Coronary artery (tissue), 2 donors: Measurements from ENCODE around the gene ARMC3.

Experiments used
- DNase-seq: peaks from one replicate; pipeline ENCODE4 v3.0.0-alpha.2; 2017; ENCODE audit warnings: low spot score
- H3K27ac ChIP-seq, 2 donors: fragments of 200-600 bp; sonication (generic); one replicate each; pipeline ENCODE4 v1.5.1; 2016 to 2019
- H3K4me3 ChIP-seq: fragments of 200-600 bp; sonication (generic); 2 replicates; pipeline ENCODE4 v1.5.1; 2016; ENCODE audit warnings: mild to moderate bottlenecking, moderate library complexity
- CTCF ChIP-seq: fragments of 200-600 bp; sonication (generic); IDR thresholded peaks from one replicate; pipeline ENCODE4 v1.5.1; 2019; ENCODE audit warnings: antibody characterized with exemption

Gene ARMC3

GRCh38 chr10:22977751-22978150 lies 49.9 kb downstream of the ARMC3 start:
- Histone ChIP-seq H3K4me3 (no peak overlapping the region), H3K27ac (no peak overlapping the region)
- DNase-seq = no peak
- TF ChIP-seq CTCF = no peak

DNA sequence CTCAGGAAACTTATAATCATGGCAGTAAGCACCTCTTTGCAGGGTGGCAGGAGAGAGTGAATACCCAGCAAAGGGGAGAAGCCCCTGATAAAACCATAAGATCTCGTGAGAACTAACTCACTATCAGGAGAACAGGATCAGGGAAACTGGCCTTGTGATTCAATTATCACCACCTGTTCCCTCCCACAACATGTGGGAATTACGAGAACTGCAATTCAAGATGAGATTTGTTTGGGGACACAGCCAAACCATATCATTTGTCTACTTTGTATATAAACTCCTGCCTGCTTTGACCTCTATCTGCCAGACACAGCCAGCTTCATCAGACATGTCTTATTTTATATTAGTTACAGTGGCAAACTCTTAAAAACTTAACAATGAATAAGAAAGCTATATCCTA lies 50.4 kb downstream of the ARMC3 start:
- no peak for TF ChIP-seq CTCF
- Histone ChIP-seq H3K4me3 (no peak overlapping the region), H3K27ac (no peak overlapping the region)
- no peak for DNase-seq

GRCh38 chr10:22978918-22979317 lies 51.1 kb downstream of the ARMC3 start:
- no peak for DNase-seq
- Histone ChIP-seq H3K27ac (no peak overlapping the region), H3K4me3 (no peak overlapping the region)
- no peak for TF ChIP-seq CTCF

GRCh38 chr10:22980822-22981221 lies 53.0 kb downstream of the ARMC3 start:
- TF ChIP-seq CTCF = no peak
- H3K4me3 ChIP-seq = no peak overlapping the region
- DNase-seq = no peak
- no peak overlapping the region for H3K27ac ChIP-seq

GRCh38 chr10:22984066-22984465 lies 56.2 kb downstream of the ARMC3 start:
- no peak for DNase-seq
- no peak overlapping the region for H3K4me3 ChIP-seq
- no peak for TF ChIP-seq CTCF
- no peak overlapping the region for H3K27ac ChIP-seq

DNA sequence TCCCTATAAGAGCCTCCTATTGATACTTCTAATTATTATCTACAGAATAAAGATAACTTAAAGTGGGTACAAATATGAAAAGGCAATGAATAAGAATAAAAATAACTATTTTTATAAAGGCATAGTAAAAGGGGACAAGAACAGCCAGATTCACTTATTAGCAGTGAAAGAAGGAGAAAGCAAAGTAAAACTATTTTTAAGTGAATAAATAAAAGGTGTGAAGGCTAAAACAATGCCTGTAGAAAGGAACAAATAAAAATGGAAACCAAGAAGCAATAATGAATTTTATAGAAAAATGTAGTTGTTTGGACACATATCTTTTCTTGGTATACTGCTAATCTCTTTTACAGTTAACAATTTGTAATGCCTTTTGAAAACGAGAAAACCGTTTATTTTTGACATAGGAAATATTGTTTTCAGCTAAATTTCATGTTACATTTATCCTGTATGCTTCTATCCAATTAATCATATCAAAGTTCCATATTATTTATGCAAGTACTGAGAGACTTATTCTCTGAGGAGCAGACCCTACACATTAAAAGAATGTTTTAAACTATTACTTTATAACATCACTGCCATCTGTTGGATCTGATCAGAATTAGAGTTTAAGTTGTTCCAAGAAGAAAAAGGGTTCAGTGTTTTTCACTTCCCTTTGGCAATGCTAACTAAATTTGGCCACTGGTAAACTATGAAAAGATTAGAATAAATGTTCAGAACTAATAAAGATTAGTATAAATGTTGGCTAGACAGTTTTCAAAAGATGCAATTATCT lies 59.1 kb downstream of the ARMC3 start:
- H3K4me3 ChIP-seq = no peak overlapping the region

More for the DNA sequence above, 59.1 kb downstream of the ARMC3 start:
- H3K27ac ChIP-seq = no peak overlapping the region
- TF ChIP-seq CTCF = peak; percentile 31
- DNase-seq = no peak
